ENCODE data around the gene SLC25A25.

- TF ChIP-seq CTCF (IDR thresholded peaks at IDR 0.05): no peak
- no peak for TF ChIP-seq POLR2A (IDR thresholded peaks at IDR 0.05)
Measured at GRCh38 chr9:128025736-128026135, 42.3 kb upstream of the SLC25A25 start.
